GM15510 (cell line): ENCODE results near the gene SRGAP1.

Experiments
- POLR2A ChIP-seq: IDR thresholded peaks from 3 replicates; pipeline ENCODE4 v1.6.1; 2011; ENCODE audit warnings: borderline replicate concordance; ENCODE audit not compliant: insufficient read length; ENCODE audit errors: extremely low read depth

SRGAP1 gene

GRCh38 chr12:64154677-64155076, 310.2 kb downstream of the SRGAP1 start:
- no peak for TF ChIP-seq POLR2A

- no peak for TF ChIP-seq POLR2A
Measured at GRCh38 chr12:64157110-64157509, 312.6 kb downstream of the SRGAP1 start.

- TF ChIP-seq POLR2A, result no peak
Measured at GRCh38 chr12:64160021-64160710, 315.7 kb downstream of the SRGAP1 start.

GRCh38 chr12:64160711-64161060, 316.2 kb downstream of the SRGAP1 start:
- no peak for TF ChIP-seq POLR2A

- no peak for TF ChIP-seq POLR2A
Measured at GRCh38 chr12:64170024-64170423, 325.5 kb downstream of the SRGAP1 start.

GRCh38 chr12:64170730-64171129, 326.2 kb downstream of the SRGAP1 start:
- TF ChIP-seq POLR2A, result no peak

GRCh38 chr12:64171715-64172114, 327.2 kb downstream of the SRGAP1 start:
- no peak for TF ChIP-seq POLR2A

GRCh38 chr12:64172143-64172970, 327.9 kb downstream of the SRGAP1 start:
- no peak for TF ChIP-seq POLR2A

- no peak for TF ChIP-seq POLR2A
Measured at GRCh38 chr12:64173456-64173855, 329.0 kb downstream of the SRGAP1 start.

GRCh38 chr12:64175254-64175945, 330.9 kb downstream of the SRGAP1 start:
- no peak for TF ChIP-seq POLR2A

GRCh38 chr12:64177001-64177400, 332.5 kb downstream of the SRGAP1 start:
- no peak for TF ChIP-seq POLR2A

GRCh38 chr12:64178122-64178521, 333.6 kb downstream of the SRGAP1 start:
- TF ChIP-seq POLR2A, result no peak

- no peak for TF ChIP-seq POLR2A
Measured at GRCh38 chr12:64180951-64181350, 336.5 kb downstream of the SRGAP1 start.

- no peak for TF ChIP-seq POLR2A
Measured at GRCh38 chr12:64181430-64182291, 337.2 kb downstream of the SRGAP1 start.
